ENCODE data around the gene GC. TPM values are rescaled to one million over a fixed set of nuclear protein-coding genes. Genes with fewer than 3 reads are reported as not detected.

GC gene
- total RNA-seq, 4 donors from 2014 or later = not detected

GRCh38 chr4:71732706-71733105, 51.2 kb downstream of the GC start:
- Histone ChIP-seq H3K27me3 (no peaks in the 10 kb centered on the region), H3K4me1 (no peaks in the 10 kb centered on the region), H3K27ac (no peak overlapping the region), H3K36me3 (no peaks in the 10 kb centered on the region), H3K4me3 (no peak overlapping the region), H3K9me3 (no peaks in the 10 kb centered on the region)
- DNase-seq (ENCODE audit: low spot score in 2 of 2) = no peak
- WGBS, 2 donors = 83 to 84% methylated on average over 2 of the region's 2 CpGs
- TF ChIP-seq EP300 (IDR thresholded peaks at IDR 0.05) = no peak
- peak in 1 of 5 experiments; percentile 16 for TF ChIP-seq CTCF (IDR thresholded peaks at IDR 0.05)
- no peak for TF ChIP-seq POLR2A (IDR thresholded peaks at IDR 0.05)

- no peak for TF ChIP-seq POLR2A (IDR thresholded peaks at IDR 0.05)
- no peak for TF ChIP-seq EP300 (IDR thresholded peaks at IDR 0.05)
- no peak for TF ChIP-seq CTCF (IDR thresholded peaks at IDR 0.05)
- WGBS, 2 donors = 64 to 84% methylated on average over 1 of the region's 1 CpG
These were observed 51.8 kb downstream of the GC start for GRCh38 chr4:71732066-71732465.

DNA sequence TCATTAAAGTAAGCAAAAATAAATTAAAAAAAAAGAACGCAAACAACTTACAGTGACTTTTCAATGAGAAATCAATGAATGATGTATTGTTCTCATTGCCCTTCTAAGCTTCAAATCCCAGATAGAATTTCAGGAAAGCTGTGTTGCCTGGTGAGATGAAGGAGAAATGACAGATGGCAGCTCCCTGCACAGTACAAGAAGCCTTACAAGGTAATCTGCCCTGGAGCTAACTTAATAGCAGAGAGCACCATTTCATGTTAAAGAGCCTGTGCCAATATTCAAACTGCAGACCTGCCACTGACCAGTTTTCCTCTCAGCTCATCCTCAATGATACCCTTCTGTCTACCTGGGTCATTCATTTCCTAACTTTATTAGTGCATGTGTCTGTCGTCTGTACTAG, 54.0 kb downstream of the GC start:
- Histone ChIP-seq H3K4me3 (no peak overlapping the region), H3K27ac (no peak overlapping the region), H3K9me3 (no peaks in the 10 kb centered on the region), H3K27me3 (no peaks in the 10 kb centered on the region), H3K36me3 (no peaks in the 10 kb centered on the region), H3K4me1 (no peaks in the 10 kb centered on the region)
- TF ChIP-seq CTCF (IDR thresholded peaks at IDR 0.05) (no peak), POLR2A (IDR thresholded peaks at IDR 0.05) (no peak), EP300 (IDR thresholded peaks at IDR 0.05) (no peak)
- no peak for DNase-seq (ENCODE audit: low spot score in 2 of 2)
- WGBS, 2 donors = 65 to 79% methylated on average over 2 of the region's 2 CpGs

More at GRCh38 chr4:71732066-71732465, 51.8 kb downstream of the GC start:
- DNase-seq (ENCODE audit: low spot score in 2 of 2) = no peak
- H3K4me3 ChIP-seq = no peak overlapping the region
- H3K27me3 ChIP-seq = no peaks in the 10 kb centered on the region
- H3K4me1 ChIP-seq = no peaks in the 10 kb centered on the region
- no peaks in the 10 kb centered on the region for H3K9me3 ChIP-seq
- no peaks in the 10 kb centered on the region for H3K36me3 ChIP-seq
- no peak overlapping the region for H3K27ac ChIP-seq

DNA sequence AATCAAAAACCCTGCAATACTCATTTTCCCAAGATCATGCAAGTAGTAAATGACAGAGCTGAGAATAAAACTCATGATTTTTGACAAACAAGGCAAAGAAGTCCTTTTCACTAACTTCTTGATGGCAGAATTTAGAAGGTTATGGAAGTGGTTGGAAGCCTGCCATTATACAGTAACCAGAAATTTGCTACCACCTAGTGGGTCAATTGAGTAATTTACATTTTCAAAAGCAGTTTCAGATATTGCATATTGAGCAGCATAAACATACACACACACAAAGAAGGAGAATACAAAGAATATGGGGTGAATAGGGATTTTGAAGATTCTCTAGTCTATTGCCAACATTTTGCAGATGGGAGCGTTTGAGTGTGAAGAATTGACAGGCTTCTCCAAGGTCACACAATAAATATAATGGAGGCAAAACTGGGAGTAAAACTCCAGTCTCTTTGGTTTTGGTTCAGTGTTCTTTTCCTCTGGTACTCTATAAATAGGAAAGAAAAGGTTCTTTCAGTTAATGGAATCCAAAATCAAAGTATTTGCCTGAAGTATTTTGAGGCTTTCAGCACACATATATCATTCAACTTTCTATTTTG, 70.2 kb downstream of the GC start:
- no peaks in the 10 kb centered on the region for H3K9me3 ChIP-seq
- WGBS, 2 donors = 18% methylated on average over 1 of the region's 1 CpG
- DNase-seq (ENCODE audit: low spot score in 2 of 2) = peak in 1 of 2 donors; percentile 9

GRCh38 chr4:71711985-71712348, 71.9 kb downstream of the GC start:
- no peak for DNase-seq (ENCODE audit: low spot score in 2 of 2)
- H3K4me1 ChIP-seq = peaks cover 0 to 3% (median 0%) of the 10 kb centered on the region in 4 donors
- H3K9me3 ChIP-seq = no peaks in the 10 kb centered on the region
- H3K27me3 ChIP-seq = no peaks in the 10 kb centered on the region
- TF ChIP-seq POLR2A (IDR thresholded peaks at IDR 0.05) (no peak), CTCF (IDR thresholded peaks at IDR 0.05) (no peak), EP300 (IDR thresholded peaks at IDR 0.05) (no peak)
- no peaks in the 10 kb centered on the region for H3K36me3 ChIP-seq
- WGBS, 2 donors = 85 to 90% methylated on average over 3 of the region's 3 CpGs
- no peak overlapping the region for H3K4me3 ChIP-seq
- no peak overlapping the region for H3K27ac ChIP-seq

More for the DNA sequence above, 70.2 kb downstream of the GC start:
- Histone ChIP-seq H3K27me3 (no peaks in the 10 kb centered on the region), H3K27ac (no peak overlapping the region), H3K4me1 (peaks cover 0 to 3% (median 0%) of the 10 kb centered on the region in 4 donors), H3K36me3 (no peaks in the 10 kb centered on the region), H3K4me3 (no peak overlapping the region)
- TF ChIP-seq CTCF (IDR thresholded peaks at IDR 0.05) (peak; percentile 33 to 71 (median 51)), POLR2A (IDR thresholded peaks at IDR 0.05) (no peak)
